HUES48 (cell line): ENCODE measurements around the gene PCBP3.

ENCODE experiments used
- H3K27ac ChIP-seq: one replicate; pipeline ENCODE4 v1.7.0; 2013; ENCODE audit warnings: low read depth, low read length, inconsistent platforms
- H3K27me3 ChIP-seq: 2 replicates; pipeline ENCODE4 v1.6.1; 2013; ENCODE audit warnings: mild to moderate bottlenecking, low read length; ENCODE audit not compliant: control insufficient read depth, insufficient read depth
- H3K36me3 ChIP-seq: 2 replicates; pipeline ENCODE4 v1.6.1; 2013; ENCODE audit warnings: low read length; ENCODE audit not compliant: control insufficient read depth, insufficient read depth
- H3K4me1 ChIP-seq: 2 replicates; pipeline ENCODE4 v1.6.1; 2013; ENCODE audit warnings: mild to moderate bottlenecking, low read length; ENCODE audit not compliant: control insufficient read depth, insufficient read depth
- H3K4me3 ChIP-seq: 2 replicates; pipeline ENCODE4 v1.5.1; 2013; ENCODE audit warnings: mild to moderate bottlenecking, low read depth, low read length
- H3K9ac ChIP-seq: 2 replicates; pipeline ENCODE4 v1.6.1; 2013; ENCODE audit warnings: mild to moderate bottlenecking, low read depth, low read length, moderate library complexity
- H3K9me3 ChIP-seq: 2 replicates; pipeline ENCODE4 v1.6.1; 2013; ENCODE audit warnings: low read length; ENCODE audit not compliant: control insufficient read depth, insufficient read depth

Gene PCBP3

GRCh38 chr21:45921917-45922316 is 278.4 kb downstream of the PCBP3 start:
- Histone ChIP-seq H3K9ac (no peak overlapping the region), H3K4me3 (no peak overlapping the region), H3K4me1 (no peaks in the 10 kb centered on the region), H3K27me3 (no peaks in the 10 kb centered on the region; the same call in 1 of the 2 replicates), H3K27ac (no peak overlapping the region), H3K9me3 (peaks cover 11% of the 10 kb centered on the region), H3K36me3 (no peaks in the 10 kb centered on the region)

GRCh38 chr21:45922648-45923047 is 279.1 kb downstream of the PCBP3 start:
- H3K9me3 ChIP-seq = peaks cover 11% of the 10 kb centered on the region
- H3K27me3 ChIP-seq = no peaks in the 10 kb centered on the region; the same call in 1 of the 2 replicates
- H3K9ac ChIP-seq = no peak overlapping the region
- H3K27ac ChIP-seq = no peak overlapping the region
- no peaks in the 10 kb centered on the region for H3K36me3 ChIP-seq
- no peaks in the 10 kb centered on the region for H3K4me1 ChIP-seq
- H3K4me3 ChIP-seq = no peak overlapping the region

DNA sequence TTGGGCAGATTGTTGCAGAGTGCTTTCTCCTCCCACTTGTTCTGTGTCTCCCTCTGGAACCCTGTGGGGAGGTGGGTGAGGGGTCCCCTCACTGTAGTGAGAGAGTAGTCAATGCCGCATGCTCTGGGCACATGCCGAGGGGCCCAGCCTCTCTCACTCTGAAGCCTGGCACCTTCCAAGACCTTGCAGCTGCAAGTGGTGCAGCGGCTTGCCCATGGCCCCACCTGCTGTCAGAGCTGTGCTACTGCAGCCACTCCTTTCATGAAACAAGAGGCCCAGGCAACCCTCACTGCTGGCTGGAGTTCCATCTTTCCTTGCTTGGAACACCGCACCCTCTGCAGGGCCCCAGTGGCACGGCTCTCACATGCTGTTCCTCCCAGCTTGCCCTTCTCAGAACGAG is 279.6 kb downstream of the PCBP3 start:
- Histone ChIP-seq H3K9ac (no peak overlapping the region), H3K9me3 (peaks cover 11% of the 10 kb centered on the region), H3K27me3 (no peaks in the 10 kb centered on the region; the same call in 1 of the 2 replicates), H3K27ac (no peak overlapping the region), H3K4me3 (no peak overlapping the region), H3K36me3 (no peaks in the 10 kb centered on the region), H3K4me1 (no peaks in the 10 kb centered on the region)

DNA sequence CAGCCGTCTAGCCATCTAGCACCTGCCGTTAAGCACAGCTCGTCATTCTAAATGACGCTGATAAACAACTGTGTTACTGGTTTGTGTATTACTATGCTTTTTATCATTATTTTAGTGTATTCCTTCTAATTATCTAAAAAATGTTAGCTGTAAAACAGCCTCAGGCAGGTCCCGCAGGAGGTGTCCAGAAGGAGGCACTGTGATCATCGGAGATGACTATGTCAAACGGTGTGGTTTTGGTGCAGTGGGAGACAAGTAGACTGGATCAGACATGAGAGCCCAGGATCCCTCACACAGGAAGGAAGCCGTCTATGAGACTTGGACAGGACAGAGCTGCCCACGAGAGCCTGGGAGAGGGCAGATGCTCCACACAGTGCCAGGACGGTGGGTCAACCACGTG is 282.8 kb downstream of the PCBP3 start:
- H3K9ac ChIP-seq = no peak overlapping the region
- no peaks in the 10 kb centered on the region for H3K27me3 ChIP-seq
- H3K36me3 ChIP-seq = no peaks in the 10 kb centered on the region
- H3K4me3 ChIP-seq = no peak overlapping the region
- no peak overlapping the region for H3K27ac ChIP-seq
- no peaks in the 10 kb centered on the region for H3K4me1 ChIP-seq
- peaks cover 11% of the 10 kb centered on the region for H3K9me3 ChIP-seq

GRCh38 chr21:45927032-45927431 is 283.5 kb downstream of the PCBP3 start:
- peaks cover 11% of the 10 kb centered on the region for H3K9me3 ChIP-seq
- H3K36me3 ChIP-seq = no peaks in the 10 kb centered on the region
- H3K27me3 ChIP-seq = no peaks in the 10 kb centered on the region
- H3K27ac ChIP-seq = no peak overlapping the region
- H3K4me3 ChIP-seq = no peak overlapping the region
- H3K9ac ChIP-seq = no peak overlapping the region
- no peaks in the 10 kb centered on the region for H3K4me1 ChIP-seq

- Histone ChIP-seq H3K27me3 (no peaks in the 10 kb centered on the region), H3K4me1 (no peaks in the 10 kb centered on the region), H3K27ac (no peak overlapping the region), H3K36me3 (no peaks in the 10 kb centered on the region), H3K9ac (no peak overlapping the region), H3K4me3 (no peak overlapping the region), H3K9me3 (peaks cover 11% of the 10 kb centered on the region)
Measured at GRCh38 chr21:45927851-45928850, 284.6 kb downstream of the PCBP3 start.

DNA sequence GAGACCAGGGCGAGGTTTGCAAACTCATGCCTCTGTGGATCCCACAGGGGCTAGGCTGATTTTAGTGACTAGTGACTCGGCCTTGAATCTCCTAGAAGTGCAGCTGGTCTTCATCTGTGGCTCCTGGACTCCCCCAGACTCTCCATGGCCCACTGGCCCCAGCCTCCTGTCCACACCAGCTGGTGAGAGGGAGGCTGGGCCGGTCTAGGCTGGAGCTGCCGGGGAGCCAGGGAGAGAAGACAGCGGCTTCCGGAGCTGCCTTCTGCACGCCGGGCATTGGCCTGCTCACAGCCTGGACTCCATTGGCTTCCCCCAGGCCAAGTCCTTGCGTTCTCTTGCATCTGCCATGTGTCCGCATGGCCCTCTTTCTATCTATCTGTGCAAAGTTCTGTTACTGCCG is 285.9 kb downstream of the PCBP3 start:
- Histone ChIP-seq H3K9ac (no peak overlapping the region), H3K4me1 (no peaks in the 10 kb centered on the region)

GRCh38 chr21:45930231-45930760 is 286.8 kb downstream of the PCBP3 start:
- H3K27ac ChIP-seq = no peak overlapping the region
- H3K9me3 ChIP-seq = peaks cover 12% of the 10 kb centered on the region
- H3K36me3 ChIP-seq = no peaks in the 10 kb centered on the region
- no peak overlapping the region for H3K4me3 ChIP-seq
- H3K27me3 ChIP-seq = no peaks in the 10 kb centered on the region
- no peaks in the 10 kb centered on the region for H3K4me1 ChIP-seq
- no peak overlapping the region for H3K9ac ChIP-seq

More for the DNA sequence above, 285.9 kb downstream of the PCBP3 start:
- Histone ChIP-seq H3K27ac (no peak overlapping the region), H3K36me3 (no peaks in the 10 kb centered on the region), H3K27me3 (no peaks in the 10 kb centered on the region), H3K4me3 (no peak overlapping the region), H3K9me3 (peaks cover 4% of the 10 kb centered on the region; the same call in 1 of the 2 replicates)

DNA sequence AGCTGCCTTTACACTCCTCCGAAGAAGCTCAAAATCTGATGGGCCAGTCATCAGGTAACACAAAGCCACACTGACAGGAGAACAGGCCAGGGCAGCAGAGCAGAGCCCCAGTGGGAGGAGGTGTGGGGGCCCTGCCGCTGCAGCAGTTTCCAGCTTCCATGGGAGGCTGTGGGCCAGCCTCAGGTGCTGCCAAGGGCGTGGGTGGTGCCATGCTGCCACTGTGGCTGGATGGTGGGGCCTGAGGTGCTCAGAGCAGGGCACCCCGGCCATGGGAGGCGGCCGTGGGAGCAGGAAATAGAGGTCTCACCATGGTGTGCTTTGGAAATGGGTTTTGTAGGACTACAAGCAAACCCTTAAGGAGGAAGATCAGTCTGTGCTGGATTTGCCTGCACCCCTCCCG is 287.3 kb downstream of the PCBP3 start:
- no peak overlapping the region for H3K9ac ChIP-seq
- H3K36me3 ChIP-seq = no peaks in the 10 kb centered on the region
- no peak overlapping the region for H3K4me3 ChIP-seq
- H3K9me3 ChIP-seq = peaks cover 15% of the 10 kb centered on the region
- H3K27me3 ChIP-seq = no peaks in the 10 kb centered on the region
- H3K27ac ChIP-seq = no peak overlapping the region
- no peaks in the 10 kb centered on the region for H3K4me1 ChIP-seq

DNA sequence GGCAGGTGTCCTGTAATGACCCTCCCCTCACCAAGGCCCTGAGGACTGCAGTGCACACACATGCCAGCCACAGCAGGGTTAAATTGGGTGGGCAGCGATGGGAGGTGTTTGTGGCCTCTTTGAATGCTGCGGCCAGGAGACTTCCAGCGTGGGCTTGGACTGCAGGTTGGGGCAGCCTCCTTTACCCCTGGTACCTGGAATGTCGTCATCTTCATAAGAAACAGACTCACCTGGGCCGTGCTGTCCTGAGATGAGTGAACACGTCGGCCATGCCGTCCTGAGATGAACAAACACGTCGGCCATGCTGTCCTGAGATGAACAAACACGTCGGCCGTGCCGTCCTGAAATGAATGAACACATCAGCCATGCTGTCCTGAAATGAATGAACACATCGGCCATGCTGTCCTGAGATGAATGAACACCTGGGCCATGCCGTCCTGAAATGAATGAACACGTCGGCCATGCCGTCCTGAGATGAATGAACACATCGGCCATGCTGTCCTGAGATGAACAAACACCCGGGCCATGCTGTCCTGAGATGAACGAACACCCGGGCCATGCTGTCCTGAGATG is 288.0 kb downstream of the PCBP3 start:
- Histone ChIP-seq H3K27ac (no peak overlapping the region), H3K4me1 (no peaks in the 10 kb centered on the region), H3K36me3 (no peaks in the 10 kb centered on the region), H3K4me3 (no peak overlapping the region), H3K27me3 (no peaks in the 10 kb centered on the region), H3K9ac (no peak overlapping the region), H3K9me3 (peaks cover 21% of the 10 kb centered on the region)
